Epithelial cell of esophagus (primary cell): Measurements from ENCODE around the gene RFC3.

Source experiments
- DNase-seq: peaks from one replicate; pipeline ENCODE4 v3.0.0; 2010; ENCODE audit warnings: low read depth
- H3K4me3 ChIP-seq: 2 replicates; pipeline ENCODE4 v1.5.1; 2011; ENCODE audit warnings: mild to moderate bottlenecking, low read length, control low read depth
- CTCF ChIP-seq: IDR thresholded peaks from 2 replicates; pipeline ENCODE4 v1.5.1; 2011; ENCODE audit warnings: low read depth, mild to moderate bottlenecking, low read length, control low read depth, inconsistent platforms; ENCODE audit not compliant: insufficient read depth; ENCODE audit errors: missing control alignments

The RFC3 gene

DNA sequence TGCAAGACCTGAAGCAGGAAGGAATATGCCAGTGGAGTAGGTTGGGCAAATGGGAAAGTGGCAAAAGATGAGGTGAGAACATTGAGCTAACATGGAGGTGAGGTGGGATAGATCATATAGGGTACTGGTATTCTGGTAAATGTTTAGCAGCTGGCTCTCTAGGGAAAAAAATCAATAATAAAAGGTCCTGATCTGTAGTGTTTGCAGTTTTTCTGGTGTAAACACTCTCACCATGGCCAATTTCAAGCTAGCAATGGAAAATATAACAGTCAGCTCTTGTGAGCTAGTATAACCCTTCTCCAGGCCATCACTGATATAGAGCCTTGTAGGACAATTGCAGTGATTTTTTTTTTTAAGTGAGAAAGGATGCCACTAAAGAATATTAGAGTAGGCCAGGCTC is 31.3 kb downstream of the RFC3 start:
- TF ChIP-seq CTCF, result no peak
- no peak overlapping the region for H3K4me3 ChIP-seq
- DNase-seq, result no peak

- TF ChIP-seq CTCF, result no peak
- H3K4me3 ChIP-seq, result no peak overlapping the region
- no peak for DNase-seq
Measured at GRCh38 chr13:33855371-33855895, 37.5 kb downstream of the RFC3 start.

DNA sequence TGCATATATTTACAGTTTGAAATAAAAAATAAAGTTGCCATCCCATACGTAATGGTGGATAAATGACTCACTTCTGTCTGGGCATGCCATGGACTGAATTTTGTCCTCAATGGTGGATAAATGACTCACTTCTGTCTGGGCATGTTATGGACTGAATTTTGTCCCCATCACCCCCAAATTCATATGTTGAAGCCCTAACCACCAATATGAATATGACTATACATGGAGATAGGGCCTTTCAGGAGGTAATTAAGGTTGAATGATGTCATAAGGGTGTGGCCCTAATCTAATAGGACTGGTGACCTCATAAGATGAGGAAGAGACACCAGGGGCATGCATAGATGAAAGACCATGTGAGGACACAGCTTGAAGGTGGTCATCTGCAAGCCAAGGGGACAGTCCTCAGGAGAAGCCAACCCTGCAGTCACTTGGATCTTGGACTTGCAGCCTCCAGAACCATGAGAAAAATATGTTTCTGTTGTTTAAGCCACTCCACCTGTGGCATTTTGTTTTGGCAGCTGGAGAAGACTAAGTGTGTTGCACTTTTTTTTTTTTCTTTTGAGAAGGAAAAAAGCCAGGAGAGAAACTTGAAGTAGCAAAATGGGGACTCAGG is 41.8 kb downstream of the RFC3 start:
- TF ChIP-seq CTCF, result no peak
- DNase-seq, result peak; percentile 91
- no peak overlapping the region for H3K4me3 ChIP-seq

- TF ChIP-seq CTCF, result no peak
- DNase-seq, result no peak
- H3K4me3 ChIP-seq, result no peak overlapping the region
Measured at GRCh38 chr13:33860526-33860925, 42.6 kb downstream of the RFC3 start.

DNA sequence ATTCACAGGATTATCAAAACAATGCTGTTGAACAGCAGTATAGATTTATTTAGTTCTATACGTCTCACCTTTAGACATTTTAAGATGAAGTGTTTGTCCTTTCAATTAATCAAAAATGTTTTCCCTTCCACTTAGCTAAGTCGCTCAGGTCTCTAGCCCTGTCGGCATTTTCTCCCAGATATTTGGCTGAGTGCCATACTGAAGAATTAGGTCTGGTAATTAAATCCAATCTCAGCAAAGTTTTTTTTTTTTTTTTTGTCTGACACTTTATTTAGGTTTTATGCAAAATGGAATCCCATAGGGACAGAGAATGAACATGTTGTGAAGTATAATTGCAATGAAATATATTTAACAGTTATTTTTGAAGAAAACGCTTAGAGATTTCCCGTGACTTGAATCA is 44.1 kb downstream of the RFC3 start:
- no peak overlapping the region for H3K4me3 ChIP-seq
- no peak for TF ChIP-seq CTCF
- no peak for DNase-seq

DNA sequence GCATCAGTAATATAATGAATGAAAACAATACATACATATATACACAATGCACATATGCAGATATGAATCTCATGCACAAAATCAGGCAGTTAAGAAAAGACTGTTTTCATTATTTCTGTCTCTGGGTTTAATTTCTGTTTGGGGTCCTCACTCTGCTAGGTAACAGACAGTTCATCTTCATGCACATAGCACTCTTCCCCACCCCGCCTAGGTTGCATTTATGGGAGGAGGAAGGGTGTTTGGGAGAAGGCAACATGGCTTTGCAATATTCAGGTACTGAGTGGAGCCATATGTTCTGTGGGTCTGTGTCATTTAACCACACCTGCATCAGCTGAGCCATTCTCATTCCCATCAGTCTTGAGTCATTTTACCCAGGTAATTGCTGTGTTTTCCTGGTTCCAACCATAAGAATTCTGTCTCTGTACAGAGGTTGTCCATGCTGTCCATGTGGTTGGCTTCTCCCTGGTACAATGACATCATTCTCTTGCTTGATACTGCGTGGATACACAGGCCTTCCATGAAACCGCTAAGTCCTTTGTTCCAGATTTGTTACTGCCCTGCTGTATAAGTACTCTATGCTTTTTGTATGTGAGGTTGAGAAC is 45.3 kb downstream of the RFC3 start:
- TF ChIP-seq CTCF, result no peak
- DNase-seq, result peak; percentile 55
- H3K4me3 ChIP-seq, result no peak overlapping the region

DNA sequence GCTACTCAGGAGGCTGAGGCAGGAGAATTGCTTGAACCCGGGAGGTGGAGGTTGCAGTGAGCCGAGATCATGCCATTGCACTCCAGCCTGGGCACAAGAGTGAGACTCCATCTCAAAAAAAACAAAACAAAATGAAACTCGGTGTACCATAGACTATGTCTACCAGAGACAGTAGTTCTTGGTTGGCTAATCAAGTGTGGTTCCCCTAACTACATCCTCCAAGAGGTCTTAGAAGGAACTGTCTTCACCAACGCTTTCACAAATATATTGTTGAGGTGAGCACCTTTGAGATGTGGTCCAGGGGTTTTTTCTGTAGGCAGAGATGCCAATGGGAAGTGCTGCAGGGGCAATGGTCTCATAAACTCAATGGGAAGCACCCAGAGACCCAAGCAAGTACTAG is 48.0 kb downstream of the RFC3 start:
- H3K4me3 ChIP-seq, result no peak overlapping the region
- no peak for TF ChIP-seq CTCF
- no peak for DNase-seq
